GM19099 (cell line): ENCODE measurements around the gene TBC1D22A.

ENCODE experiments used
- POLR2A ChIP-seq: IDR thresholded peaks from 3 replicates; pipeline ENCODE4 v1.6.1; 2011; ENCODE audit warnings: low read depth; ENCODE audit not compliant: insufficient read length; ENCODE audit errors: extremely low read depth

TBC1D22A gene

DNA sequence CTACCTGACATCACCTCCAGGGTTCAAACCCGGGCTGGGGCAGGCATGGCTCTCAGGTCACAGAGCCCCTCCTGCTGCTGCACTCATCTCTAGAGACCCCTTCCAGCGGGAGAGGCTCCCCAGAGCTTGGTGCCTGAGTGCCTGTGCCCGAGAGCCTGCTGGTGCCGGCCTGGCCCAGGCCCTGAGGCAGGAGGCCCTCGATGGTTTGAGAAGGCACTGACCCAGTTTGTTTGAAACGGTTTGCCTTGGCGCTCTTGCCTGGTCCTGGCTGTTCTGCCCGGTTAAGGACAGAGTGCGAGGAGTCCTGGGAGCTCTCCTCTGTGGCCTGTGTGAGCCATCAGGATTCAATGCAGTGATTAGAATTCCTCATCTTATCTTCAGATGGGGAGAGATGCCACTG is 88.9 kb downstream of the TBC1D22A start:
- no peak for TF ChIP-seq POLR2A

DNA sequence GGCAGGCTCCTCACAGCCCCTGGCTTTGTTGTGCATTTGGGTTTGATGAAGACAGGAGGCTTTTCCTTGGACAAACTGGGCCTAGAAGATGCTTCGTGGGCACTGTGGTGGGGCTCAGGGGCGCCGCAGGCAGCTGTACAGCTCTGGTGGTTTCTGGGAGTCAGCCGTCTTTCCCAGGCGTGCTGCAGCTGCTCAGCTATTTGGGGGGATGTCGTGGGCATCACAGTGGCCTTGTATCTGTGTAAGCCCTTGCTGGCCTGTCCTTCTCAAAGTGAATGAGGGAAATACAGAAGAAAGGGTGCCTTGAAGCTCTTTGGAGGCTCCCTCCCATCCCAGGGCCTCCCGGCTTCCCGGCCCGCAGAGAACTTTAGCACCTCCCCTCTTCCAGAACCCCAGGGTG is 89.5 kb downstream of the TBC1D22A start:
- no peak for TF ChIP-seq POLR2A

DNA sequence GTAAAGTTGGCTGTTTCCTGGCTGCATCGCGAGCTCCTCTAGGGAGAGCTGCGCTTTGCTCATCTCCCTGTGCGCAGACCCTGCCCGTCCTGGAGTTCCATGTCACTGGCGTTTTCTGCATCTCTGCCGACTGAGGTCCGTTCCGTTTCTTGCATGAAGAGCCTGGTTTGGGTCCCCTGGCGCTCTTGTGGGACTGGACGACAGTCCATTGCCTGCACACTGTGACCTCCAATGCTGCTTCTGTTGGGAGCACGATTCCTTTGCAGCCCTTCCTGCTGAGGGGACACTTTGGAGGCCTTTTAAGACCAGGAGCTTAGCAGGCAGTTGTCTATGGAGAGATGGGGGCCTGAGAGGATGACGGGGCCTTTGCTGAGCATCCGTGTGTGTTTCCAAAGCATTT is 90.3 kb downstream of the TBC1D22A start:
- TF ChIP-seq POLR2A, result no peak

DNA sequence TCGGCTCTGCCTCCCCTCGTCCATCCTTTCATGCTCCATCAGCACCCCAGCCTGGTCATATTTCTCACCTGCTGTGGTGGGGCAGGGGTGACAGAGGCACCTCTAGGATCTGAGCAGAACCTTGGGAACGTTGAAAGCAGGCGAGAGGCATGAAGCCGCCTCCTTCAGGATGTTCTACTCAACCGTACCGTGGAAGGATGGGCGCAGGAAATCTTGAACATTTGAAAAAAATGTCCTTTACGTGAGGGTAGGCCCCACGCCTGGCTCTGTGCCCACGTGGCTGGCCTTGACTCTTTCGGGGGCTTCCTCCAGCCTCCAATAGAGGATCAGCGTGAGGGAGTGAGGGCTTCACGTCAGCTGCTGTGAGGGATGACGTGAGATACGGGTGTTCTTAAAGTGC is 90.7 kb downstream of the TBC1D22A start:
- no peak for TF ChIP-seq POLR2A

DNA sequence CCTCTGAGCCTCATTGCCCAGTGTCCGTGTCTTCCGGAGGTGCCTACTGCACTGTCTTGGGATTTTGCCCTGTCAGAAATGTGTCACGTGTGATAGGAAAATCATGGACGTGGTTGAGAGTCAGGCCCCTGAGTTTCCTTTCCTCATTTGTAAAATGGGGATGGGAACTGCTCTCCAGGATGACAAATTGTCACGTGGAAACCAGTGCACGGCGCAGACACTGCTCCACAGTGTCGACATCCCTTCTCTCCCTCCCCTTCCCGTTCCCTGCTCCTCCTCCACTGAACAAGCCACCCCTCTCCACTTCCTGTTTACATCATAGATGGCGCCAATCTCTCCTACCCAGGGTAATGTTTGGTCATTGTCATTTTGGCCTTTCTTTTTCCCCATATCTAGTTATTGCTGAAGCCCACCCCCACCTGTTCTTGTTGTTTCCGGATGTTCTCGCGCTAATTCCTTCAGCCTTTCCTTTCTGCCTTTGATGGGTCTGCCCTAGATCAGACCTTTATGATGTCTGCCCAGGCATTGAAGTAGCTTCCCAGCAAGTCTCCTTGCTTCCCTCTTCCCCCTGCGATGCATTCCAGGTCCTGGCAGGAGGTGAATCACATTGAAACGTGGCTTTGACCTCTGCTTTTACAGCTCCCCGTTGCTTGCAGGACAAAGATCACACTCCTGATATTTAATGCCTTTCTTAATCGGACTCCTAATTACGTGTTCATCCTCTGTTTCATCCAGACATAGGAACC is 91.8 kb downstream of the TBC1D22A start:
- no peak for TF ChIP-seq POLR2A

DNA sequence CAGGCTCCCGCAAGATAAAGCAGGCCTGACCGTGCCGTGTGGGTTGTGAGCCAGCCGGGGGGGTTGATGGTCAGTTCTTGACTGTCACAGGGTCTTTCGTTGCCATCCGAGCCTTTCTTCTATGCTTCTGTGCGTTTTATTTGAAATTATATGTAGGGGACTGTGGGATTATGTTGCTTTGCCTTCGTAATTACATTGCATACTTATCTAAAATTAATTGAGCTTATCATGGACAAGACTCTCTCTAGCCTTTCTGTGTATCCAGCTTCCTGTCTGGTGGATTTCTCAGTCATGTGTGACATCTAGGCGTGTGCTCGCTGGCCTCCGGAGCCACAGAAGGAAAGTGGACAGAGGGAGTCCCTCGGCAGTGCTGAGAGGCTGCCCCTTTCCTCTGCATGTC is 93.2 kb downstream of the TBC1D22A start:
- no peak for TF ChIP-seq POLR2A

DNA sequence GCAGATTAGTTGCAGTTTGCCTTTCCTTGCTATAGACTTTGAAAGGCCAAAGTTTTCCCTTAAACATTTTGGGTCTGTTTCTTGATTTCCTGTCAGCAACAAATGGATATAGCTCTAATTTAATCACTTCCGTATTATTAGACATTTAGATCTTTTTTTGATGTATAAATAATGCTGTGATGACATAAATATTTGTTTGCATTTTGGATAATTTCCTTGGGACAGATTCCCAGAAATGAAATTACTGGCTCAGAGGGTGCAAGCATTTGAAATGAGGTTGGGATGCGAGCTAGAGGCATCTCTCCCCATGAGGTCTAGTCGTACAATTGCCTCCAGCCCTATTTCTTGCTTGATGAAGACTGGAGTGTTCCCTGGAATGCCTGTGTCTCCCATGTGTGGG is 94.2 kb downstream of the TBC1D22A start:
- no peak for TF ChIP-seq POLR2A

DNA sequence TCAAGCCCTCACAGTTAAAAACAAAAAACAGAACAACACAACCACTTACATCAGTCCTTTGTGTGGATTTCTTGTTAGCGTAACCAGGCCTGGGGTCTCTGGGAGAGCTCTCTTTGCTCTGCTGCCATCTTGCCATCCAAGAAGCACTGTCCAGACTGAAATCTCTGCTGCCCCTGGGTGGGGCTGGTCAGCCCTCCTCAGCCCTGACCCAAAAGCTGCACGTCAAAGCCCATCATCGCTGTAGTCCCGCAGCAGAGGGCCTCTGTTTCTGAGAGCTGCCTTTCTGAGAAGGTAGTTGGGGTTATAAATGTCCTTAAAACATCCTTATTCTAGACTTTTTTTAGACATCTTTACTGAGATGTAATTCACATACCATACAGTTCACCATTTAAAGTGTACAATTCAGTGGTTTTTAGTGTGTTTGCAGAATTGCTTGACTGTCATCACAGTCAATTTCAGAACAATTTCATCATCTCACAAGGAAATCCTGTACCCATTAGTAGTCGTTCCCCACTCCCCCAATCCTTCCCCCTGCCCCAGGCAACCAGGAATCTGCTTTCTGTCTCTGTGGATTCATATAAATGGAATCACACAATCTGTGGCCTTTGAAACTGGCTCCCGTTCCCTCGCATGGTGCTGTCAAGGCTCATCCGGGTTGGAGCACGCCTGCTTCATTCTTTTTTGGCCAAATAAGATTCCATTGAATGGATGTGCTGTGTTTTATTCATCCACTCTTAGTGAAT is 94.9 kb downstream of the TBC1D22A start:
- no peak for TF ChIP-seq POLR2A

DNA sequence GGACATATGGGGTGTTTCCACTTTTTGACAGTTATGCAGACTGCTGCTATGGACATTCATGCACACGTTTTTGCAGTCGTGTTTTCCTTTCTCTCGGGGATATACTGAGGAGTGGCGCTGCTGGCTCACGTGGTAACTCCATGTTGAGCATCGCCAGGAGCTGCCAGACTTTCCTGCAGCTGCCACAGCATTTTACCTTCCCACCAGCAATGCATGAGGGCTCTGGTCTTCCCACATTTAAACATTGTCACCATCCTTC is 95.4 kb downstream of the TBC1D22A start:
- no peak for TF ChIP-seq POLR2A

DNA sequence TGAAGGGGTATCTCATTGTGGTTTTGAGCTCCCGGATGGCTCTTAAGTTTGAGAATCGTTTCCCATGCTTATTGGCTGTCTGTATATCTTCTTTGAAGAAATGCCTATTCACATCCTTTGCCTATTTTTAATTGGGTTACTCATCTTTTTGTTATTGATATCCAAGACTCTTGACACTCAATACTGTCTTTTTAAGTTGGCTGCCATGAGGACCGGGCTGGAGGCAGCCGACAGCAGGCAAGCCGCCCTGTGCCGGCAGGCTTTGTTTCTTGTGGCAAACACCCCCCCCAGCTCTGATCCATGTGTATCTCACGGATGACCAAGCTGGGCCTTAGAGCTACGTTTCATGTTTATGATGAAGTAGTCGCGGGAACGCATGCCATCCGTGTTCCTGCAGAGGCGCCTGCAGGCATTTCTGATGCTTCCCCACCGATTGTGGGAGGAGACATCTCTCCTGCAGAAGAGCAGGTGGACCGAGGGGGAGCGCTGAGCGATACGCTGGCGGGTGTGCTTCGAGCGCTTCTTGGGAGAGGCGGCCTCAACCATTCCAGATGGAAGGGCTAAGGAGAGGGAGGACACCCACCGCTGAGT is 95.8 kb downstream of the TBC1D22A start:
- TF ChIP-seq POLR2A, result no peak

DNA sequence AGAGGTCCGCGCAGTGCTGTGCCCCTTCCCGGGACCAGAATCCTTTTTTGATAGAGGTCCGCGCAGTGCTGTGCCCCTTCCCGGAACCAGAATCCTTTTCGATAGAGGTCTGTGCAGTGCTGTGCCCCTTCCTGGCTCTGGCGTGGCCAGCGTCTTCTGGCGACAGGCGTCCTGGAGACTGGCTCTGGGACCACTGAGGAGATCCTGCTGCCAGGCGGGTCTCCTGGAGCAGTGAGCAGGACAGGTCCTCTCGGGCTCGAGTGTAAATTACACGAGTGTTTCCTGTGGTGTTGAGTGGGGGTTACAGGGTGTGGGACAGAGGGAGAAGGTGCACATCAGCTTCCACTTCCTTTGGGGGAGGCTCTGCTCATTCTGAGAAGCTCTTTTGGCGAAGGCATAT is 98.1 kb downstream of the TBC1D22A start:
- no peak for TF ChIP-seq POLR2A

DNA sequence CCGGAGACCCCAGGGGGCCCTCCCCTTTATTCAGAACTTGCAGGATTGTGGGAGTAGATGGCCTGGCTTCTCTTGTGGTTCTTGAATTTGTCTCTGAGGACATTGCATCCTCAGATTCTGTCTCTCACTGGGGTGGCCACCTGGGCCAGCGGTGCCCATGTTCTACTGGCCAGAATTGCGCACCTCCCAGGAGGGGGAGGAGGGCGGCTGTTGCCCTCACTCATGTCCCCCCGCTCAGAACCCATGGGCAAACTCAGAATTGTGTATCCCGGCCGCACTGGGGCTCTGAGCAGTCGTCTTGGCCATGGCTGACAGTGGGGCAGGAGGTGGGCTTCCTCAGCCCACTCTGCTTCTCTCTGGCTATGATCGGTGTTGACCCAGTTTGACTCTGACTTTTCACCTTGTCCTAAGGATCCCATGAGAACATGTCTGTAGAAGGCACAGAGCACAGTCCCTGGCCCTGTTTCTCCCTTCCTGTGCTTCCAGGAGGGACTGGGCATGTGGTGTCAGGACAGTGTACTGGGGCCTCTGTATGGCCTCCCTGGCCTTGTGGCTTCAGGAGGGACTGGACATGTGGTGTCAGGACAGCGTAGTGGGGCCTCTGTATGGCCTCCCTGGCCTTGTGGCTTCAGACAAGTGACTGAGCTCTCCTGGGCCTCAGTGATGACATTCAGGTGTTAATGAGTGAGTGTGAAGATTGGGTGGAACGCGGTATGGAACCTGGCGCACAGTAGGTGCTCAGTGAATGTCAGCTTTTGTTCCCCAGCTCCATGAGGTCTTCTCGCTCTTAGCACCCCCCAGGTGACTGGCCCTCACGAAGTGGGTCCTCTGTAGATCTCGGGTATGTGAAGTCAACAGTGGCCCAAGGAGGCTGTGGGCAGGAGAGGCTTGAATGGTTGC is 99.3 kb downstream of the TBC1D22A start:
- no peak for TF ChIP-seq POLR2A

DNA sequence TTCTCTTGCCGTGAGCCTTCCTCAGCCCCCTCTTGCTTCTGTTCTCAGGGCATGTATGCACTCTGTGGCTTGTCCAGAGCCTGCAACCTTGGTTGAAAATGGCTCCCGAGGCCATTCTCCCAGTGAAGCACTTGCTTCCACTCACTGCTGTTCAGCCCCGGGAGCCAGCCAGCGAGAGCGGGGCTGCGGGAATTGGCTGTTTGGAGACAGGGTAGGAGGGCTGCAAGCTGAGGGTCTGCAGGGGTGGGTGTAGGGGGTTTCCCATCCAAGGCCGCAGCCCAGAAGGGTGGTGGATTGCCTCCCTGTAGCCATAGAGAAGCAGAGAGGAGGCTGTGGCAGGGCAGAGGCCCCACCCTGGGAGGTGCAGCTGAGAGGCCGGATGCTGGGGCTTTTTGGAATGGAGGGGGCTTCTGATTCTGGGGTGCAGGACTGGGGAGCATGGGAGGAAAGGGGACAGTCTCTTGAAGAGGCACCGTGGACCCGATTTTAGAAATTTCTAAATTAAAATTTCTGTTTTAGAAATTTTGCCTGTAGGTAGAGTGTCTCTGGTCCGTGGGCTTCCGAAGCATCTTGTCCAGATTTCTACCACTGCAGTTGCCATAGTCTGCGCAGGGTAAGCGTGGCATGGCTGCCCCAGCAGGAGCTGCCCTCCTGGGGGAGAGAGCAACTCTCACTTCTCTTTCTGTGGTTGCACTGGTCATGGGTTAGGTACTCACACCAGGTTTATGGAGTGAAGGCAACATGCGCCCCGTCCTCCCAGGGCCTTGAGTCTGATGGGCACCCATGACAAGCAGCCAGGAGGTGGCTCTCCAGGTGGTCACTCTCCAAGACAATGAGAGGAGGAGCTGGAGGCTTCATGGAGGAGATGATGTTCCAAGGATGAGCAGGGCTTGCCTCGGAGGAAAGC is 100.2 kb downstream of the TBC1D22A start:
- no peak for TF ChIP-seq POLR2A

DNA sequence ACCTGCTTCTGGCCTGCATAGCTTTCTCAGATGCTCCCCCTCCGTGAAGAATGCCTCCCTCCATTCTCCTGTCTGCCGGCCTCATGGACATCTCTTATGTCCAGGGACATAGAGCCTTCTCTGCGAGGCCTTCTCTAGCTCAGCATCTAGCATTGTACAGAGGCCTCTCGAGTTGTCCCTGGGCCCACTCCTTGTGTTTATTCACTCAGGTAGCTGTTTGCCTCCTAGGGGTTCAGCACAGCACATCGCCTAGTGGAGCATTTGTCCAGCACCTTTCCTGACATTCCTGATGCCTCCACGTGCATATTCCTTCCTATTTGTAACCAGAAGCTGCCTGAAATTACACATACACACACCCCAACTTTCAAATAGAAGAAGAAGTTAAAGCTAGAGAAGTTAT is 101.3 kb downstream of the TBC1D22A start:
- TF ChIP-seq POLR2A, result no peak
